ENCODE data around the gene KRT36. TPM values are rescaled to one million over a fixed set of nuclear protein-coding genes. Genes with fewer than 3 reads are reported as not detected.

KRT36 gene
- total and polyA plus RNA-seq, 10 of the 15 experiments (the other 5 are each of a cell fraction or from before 2014, with no cell fraction given), result not detected

DNA sequence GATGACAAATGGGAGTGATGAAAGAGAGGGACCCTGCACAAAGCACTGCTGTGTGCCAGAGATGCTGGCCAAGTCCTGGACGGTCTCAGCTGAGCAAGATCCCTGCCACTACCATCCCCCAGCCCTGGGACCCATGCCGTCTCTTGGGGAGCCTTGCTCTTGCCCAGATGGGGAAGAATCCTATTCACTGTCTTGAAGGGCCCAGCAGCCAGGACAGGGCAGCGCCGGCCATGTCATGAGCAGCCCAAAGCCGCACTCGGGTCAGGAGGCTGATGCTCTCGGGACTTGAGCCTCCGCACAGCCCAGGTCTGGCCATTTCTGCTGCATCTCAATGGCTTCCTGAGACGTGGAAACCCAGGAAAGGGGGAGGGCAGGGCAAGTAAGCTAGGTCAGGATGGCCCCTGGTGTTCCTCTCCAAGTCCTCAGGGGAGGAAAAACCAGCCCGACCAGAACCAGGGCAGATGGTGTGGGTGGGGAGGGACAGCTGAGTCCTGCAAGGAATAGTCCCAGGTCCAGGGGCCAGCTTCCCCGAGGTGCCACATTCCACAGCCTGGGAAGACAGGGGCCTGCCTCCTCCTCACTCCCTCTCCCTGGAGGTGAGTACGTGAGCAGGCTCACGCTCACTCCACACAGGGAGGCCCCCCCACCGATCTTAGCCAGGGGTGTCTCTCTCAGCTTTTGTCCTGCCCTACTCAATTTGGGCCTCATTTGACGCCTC is 46.2 kb upstream of the KRT36 start:
- WGBS (ENCODE audit: insufficient coverage, insufficient replicate concordance, low lambda C conversion rate, missing lambda C conversion rate), result 25% methylated on average over 15 of the region's 15 CpGs
- H3K36me3 ChIP-seq (ENCODE audit: control insufficient read depth in 2 of 2, insufficient read depth in 2 of 2, low read length in 1 of 2), result no peaks in the 10 kb centered on the region
- H3K9ac ChIP-seq (ENCODE audit: control insufficient read depth, insufficient read depth, low read length), result no peak overlapping the region
- ChIA-PET CTCF (interaction anchor here (0.9 to 1.4 kb wide), 3 partner anchors 13 to 127 kb away, joined by 3 to 4 read pairs (median 3); no protein-coding TSS in a partner anchor), SMC1A (ENCODE audit: uncharacterized antibody, unreplicated experiment) (interaction anchor here (1.5 kb wide), 1 partner anchor 13 kb away, joined by 5 read pairs; no protein-coding TSS in a partner anchor), RAD21 (ENCODE audit: unreplicated experiment) (no interaction called here), POLR2A (no interaction called here)
- no peak overlapping the region for H3K4me3 ChIP-seq
- BruUV-seq (replicated peaks), result no TSS peak
- H4K20me1 ChIP-seq (ENCODE audit: control insufficient read depth, insufficient read depth), result no peaks in the 10 kb centered on the region
- H3K27ac ChIP-seq (ENCODE audit: control insufficient read depth, insufficient read depth), result no peak overlapping the region
- no peak overlapping the region for H3K4me2 ChIP-seq (ENCODE audit: control insufficient read depth, insufficient read depth)
- intact Hi-C loops (cut with micrococcal nuclease; ENCODE audit: unreplicated experiment), result no loop called here
- FAIRE-seq (no peak), ATAC-seq (no peak), DNase-seq (ENCODE audit: low read depth, low spot score) (no peak)
- no peaks in the 10 kb centered on the region for H3K79me2 ChIP-seq (ENCODE audit: control insufficient read depth, insufficient read depth, low read length)
- no peaks in the 10 kb centered on the region for H3K9me3 ChIP-seq (replicated peaks; ENCODE audit: control insufficient read depth, insufficient read depth, low read length)
- H3K27me3 ChIP-seq (replicated peaks in 1 of 2; ENCODE audit: control insufficient read depth in 2 of 2, insufficient read depth in 2 of 2, low read length in 1 of 2), result peaks cover 3% of the 10 kb centered on the region in 2 experiments; a peak in 3 of 4 replicates
- H3K4me1 ChIP-seq (ENCODE audit: control insufficient read depth, insufficient read depth, low read length), result no peaks in the 10 kb centered on the region
- H2AFZ ChIP-seq (ENCODE audit: control insufficient read depth, low read depth, low read length), result no peak overlapping the region
- TF ChIP-seq MYB (IDR thresholded peaks at IDR 0.05; ENCODE audit: borderline replicate concordance, low read depth, low read length) (no peak), ZNF24 (IDR thresholded peaks at IDR 0.05) (no peak), SRF (IDR thresholded peaks at IDR 0.05; ENCODE audit: low read depth in 2 of 2, low read length in 2 of 2) (no peak), ATF7 (IDR thresholded peaks at IDR 0.05; ENCODE audit: low read depth) (no peak), YBX1 (IDR thresholded peaks at IDR 0.05) (no peak), PRDM15 (CRISPR knock-in tag; IDR thresholded peaks at IDR 0.05) (no peak), ZSCAN29 (IDR thresholded peaks at IDR 0.05) (no peak), KDM1A (IDR thresholded peaks at IDR 0.05; ENCODE audit: borderline replicate concordance) (no peak), IRF4 (IDR thresholded peaks at IDR 0.05; ENCODE audit: low read depth, low read length) (no peak), SUPT20H (IDR thresholded peaks at IDR 0.05; ENCODE audit: borderline replicate concordance, control insufficient read depth, low read depth, low read length) (no peak), WRNIP1 (IDR thresholded peaks at IDR 0.05; ENCODE audit: borderline replicate concordance, low read depth, low read length) (no peak), CBX5 (IDR thresholded peaks at IDR 0.05; ENCODE audit: low read depth) (no peak)
- TF ChIP-seq, protein P1, sequence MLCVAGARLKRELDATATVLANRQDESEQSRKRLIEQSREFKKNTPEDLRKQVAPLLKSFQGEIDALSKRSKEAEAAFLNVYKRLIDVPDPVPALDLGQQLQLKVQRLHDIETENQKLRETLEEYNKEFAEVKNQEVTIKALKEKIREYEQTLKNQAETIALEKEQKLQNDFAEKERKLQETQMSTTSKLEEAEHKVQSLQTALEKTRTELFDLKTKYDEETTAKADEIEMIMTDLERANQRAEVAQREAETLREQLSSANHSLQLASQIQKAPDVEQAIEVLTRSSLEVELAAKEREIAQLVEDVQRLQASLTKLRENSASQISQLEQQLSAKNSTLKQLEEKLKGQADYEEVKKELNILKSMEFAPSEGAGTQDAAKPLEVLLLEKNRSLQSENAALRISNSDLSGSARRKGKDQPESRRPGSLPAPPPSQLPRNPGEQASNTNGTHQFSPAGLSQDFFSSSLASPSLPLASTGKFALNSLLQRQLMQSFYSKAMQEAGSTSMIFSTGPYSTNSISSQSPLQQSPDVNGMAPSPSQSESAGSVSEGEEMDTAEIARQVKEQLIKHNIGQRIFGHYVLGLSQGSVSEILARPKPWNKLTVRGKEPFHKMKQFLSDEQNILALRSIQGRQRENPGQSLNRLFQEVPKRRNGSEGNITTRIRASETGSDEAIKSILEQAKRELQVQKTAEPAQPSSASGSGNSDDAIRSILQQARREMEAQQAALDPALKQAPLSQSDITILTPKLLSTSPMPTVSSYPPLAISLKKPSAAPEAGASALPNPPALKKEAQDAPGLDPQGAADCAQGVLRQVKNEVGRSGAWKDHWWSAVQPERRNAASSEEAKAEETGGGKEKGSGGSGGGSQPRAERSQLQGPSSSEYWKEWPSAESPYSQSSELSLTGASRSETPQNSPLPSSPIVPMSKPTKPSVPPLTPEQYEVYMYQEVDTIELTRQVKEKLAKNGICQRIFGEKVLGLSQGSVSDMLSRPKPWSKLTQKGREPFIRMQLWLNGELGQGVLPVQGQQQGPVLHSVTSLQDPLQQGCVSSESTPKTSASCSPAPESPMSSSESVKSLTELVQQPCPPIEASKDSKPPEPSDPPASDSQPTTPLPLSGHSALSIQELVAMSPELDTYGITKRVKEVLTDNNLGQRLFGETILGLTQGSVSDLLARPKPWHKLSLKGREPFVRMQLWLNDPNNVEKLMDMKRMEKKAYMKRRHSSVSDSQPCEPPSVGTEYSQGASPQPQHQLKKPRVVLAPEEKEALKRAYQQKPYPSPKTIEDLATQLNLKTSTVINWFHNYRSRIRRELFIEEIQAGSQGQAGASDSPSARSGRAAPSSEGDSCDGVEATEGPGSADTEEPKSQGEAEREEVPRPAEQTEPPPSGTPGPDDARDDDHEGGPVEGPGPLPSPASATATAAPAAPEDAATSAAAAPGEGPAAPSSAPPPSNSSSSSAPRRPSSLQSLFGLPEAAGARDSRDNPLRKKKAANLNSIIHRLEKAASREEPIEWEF (IDR thresholded peaks at IDR 0.05; ENCODE audit: insufficient replicate concordance, low read depth, low read length), result no peak
- in situ Hi-C loops (cut with MboI), result no loop called here
